ENCODE data around the gene SLC25A39. TPM values are rescaled to one million over a fixed set of nuclear protein-coding genes. Genes with fewer than 3 reads are reported as not detected.
"Not testable (repeated sequence)": the region's sequence is repeated elsewhere in the genome, so short reads cannot be mapped to it uniquely, and the experiment has no call there.

The SLC25A39 gene
- total RNA-seq, 2 donors from 2014 or later = 75.9 to 76.5 TPM

DNA sequence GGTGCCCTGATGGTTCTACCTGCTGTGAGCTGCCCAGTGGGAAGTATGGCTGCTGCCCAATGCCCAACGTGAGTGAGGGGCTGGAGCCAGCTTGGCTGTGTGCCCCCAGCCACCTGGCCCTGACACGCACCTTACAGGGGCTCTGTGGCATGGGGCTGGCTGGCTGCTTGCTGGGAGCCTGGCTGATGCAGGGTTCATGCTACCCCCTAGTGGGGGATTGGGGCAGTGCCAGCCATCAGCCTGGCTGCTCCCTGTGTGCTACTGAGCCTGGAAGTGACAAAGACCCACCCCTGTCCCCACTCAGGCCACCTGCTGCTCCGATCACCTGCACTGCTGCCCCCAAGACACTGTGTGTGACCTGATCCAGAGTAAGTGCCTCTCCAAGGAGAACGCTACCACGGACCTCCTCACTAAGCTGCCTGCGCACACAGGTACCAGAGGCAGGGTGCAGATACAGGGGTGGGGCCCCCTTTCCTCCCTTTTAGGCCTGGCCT is 26.2 kb upstream of the SLC25A39 start:
- no peaks in the 10 kb centered on the region for H3K9me3 ChIP-seq (ENCODE audit: control insufficient read depth, low read length, poor library complexity, severe bottlenecking)
- no peaks in the 10 kb centered on the region for H3K27me3 Mint-ChIP-seq
- no peak overlapping the region for H3K27ac Mint-ChIP-seq
- peak; percentile 74 for ATAC-seq
- no peak overlapping the region for H3K4me3 Mint-ChIP-seq
- H3K36me3 Mint-ChIP-seq (ENCODE audit: low read depth) = peaks cover 2% of the 10 kb centered on the region
- peak; percentile 43 to 67 (median 45) for DNase-seq
- peaks cover 19% of the 10 kb centered on the region for H3K4me1 Mint-ChIP-seq

DNA sequence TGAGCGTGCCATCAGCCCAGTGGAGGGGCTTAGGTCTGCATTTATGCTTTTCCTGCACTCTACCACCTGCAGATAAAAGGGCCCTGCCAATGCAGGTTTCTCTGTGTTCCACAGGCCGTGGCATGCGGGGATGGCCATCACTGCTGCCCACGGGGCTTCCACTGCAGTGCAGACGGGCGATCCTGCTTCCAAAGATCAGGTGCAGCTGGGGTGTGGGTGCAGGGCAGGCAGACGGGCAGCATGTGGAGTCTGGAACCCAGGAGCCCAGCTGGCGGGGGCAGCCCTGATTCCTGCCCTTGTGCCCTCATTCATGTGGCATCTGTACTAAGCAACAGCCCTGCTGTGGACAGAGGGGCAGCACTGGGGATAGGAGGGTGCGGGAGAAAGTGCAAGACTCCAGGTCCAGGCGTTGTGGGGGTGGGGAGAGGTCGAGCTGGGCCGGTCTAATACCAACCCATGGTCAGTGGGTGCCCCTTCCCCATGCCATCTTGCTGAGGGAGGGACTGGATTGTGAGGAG is 25.0 kb upstream of the SLC25A39 start:
- no peak for DNase-seq
- Mint-ChIP-seq H3K4me1 (peaks cover 31% of the 10 kb centered on the region), H3K27me3 (no peaks in the 10 kb centered on the region), H3K4me3 (no peak overlapping the region), H3K36me3 (ENCODE audit: low read depth) (peaks cover 2% of the 10 kb centered on the region), H3K27ac (no peak overlapping the region)
- H3K9me3 ChIP-seq (ENCODE audit: control insufficient read depth, low read length, poor library complexity, severe bottlenecking) = no peaks in the 10 kb centered on the region
- ATAC-seq = no peak

- no peaks in the 10 kb centered on the region for H3K9me3 ChIP-seq (ENCODE audit: control insufficient read depth, low read length, poor library complexity, severe bottlenecking)
- ATAC-seq = no peak
- peaks cover 32% of the 10 kb centered on the region for H3K4me1 Mint-ChIP-seq
- no peak overlapping the region for H3K27ac Mint-ChIP-seq
- no peak overlapping the region for H3K4me3 Mint-ChIP-seq
- DNase-seq = no peak
- H3K27me3 Mint-ChIP-seq = no peaks in the 10 kb centered on the region
- H3K36me3 Mint-ChIP-seq (ENCODE audit: low read depth) = peaks cover 2% of the 10 kb centered on the region
These were observed 24.4 kb upstream of the SLC25A39 start for GRCh38 chr17:44348988-44349364.

DNA sequence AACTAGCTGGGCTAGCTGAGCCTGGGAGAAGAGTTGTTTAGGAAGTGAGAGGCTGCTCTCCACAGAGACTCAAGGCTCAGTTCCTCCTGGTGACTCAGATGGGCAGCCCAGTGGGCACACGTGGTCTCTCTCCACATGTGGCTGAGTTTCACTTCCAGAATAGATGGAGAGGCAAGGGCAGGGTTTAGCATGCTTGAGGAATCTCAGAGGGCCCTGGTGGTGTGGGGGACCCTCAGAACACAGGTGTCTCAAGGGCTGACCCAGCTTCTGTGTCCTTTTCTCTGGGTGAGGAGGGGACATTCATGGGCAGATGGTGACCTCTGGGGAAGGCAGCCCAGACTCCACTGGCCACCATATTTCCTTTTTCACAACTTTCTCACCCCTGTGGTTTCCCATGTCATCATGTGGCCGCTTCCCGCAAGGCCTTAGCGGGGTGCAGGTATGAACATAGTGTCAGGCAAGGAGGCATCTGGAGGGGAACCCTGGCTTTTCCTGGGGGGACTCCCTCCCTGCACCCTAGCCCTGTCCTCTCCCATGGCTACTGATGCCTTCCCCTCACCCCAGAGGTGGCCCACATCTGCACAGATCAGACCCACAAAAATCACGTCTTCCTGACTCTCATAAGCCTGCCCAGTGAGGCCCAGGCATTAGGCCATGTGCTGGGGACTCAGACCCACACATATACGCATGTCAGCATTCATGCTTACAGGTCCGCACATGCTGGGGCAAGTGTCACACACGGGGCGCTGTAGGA is 23.8 kb upstream of the SLC25A39 start:
- H3K4me1 Mint-ChIP-seq = peaks cover 32% of the 10 kb centered on the region
- no peak overlapping the region for H3K4me3 Mint-ChIP-seq
- H3K27ac Mint-ChIP-seq = no peak overlapping the region
- peaks cover 2% of the 10 kb centered on the region for H3K36me3 Mint-ChIP-seq (ENCODE audit: low read depth)
- H3K9me3 ChIP-seq (ENCODE audit: control insufficient read depth, low read length, poor library complexity, severe bottlenecking) = no peaks in the 10 kb centered on the region
- ATAC-seq (peak; percentile 17), DNase-seq (no peak)
- H3K27me3 Mint-ChIP-seq = no peaks in the 10 kb centered on the region

DNA sequence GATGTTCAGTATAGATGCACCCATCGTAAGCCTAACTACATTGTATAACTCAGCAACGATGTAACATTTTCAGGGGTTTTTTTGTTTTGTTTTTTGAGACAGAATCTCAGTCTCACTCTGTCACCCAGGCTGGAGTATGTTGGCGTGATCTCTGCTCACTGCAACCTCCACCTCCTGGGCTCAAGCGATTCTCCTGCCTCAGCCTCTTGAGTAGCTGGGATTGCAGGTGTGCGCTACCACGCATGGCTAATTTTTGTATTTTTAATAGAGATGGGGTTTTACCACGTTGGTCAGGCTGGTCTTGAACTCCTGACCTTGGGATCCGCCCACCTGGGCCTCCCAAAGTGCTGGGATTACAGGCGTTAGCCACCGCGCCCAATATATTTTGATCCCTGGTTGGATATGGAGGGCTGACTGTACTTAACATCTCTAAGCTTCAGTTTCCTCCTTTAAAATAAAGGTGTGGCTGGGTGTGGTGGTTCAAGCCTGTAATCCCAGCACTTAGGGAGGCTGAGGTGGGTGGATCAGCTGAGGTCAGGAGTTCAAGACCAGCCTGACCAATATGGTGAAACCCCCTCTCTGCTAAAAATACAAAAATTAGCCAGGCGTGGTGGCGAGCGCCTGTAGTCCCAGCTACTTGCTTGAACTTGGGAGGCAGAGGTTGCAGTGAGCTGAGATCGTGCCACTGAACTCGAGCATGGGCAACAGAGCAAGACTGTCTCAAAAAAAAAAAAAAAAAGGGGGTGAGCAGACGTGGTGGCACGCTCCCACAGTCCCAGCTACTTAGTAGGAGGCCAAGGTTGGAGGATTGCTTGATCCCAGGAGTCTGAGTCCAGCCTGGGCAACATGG is 22.8 kb upstream of the SLC25A39 start:
- not testable (repeated sequence) for DNase-seq; H3K36me3 Mint-ChIP-seq (ENCODE audit: low read depth); H3K9me3 ChIP-seq (ENCODE audit: control insufficient read depth, low read length, poor library complexity, severe bottlenecking); H3K27me3 Mint-ChIP-seq; H3K4me3 Mint-ChIP-seq; ATAC-seq; H3K27ac Mint-ChIP-seq
- H3K4me1 Mint-ChIP-seq = peaks cover 28% of the 10 kb centered on the region

- peak overlapping the region; percentile 94 for H3K27ac Mint-ChIP-seq
- ATAC-seq (no peak), DNase-seq (no peak)
- H3K36me3 Mint-ChIP-seq (ENCODE audit: low read depth) = no peaks in the 10 kb centered on the region
- no peaks in the 10 kb centered on the region for H3K9me3 ChIP-seq (ENCODE audit: control insufficient read depth, low read length, poor library complexity, severe bottlenecking)
- H3K4me3 Mint-ChIP-seq = peak overlapping the region; percentile 94
- H3K4me1 Mint-ChIP-seq = peaks cover 28% of the 10 kb centered on the region
- peaks cover 2% of the 10 kb centered on the region for H3K27me3 Mint-ChIP-seq
These were observed 21.6 kb upstream of the SLC25A39 start for GRCh38 chr17:44346064-44346844.

GRCh38 chr17:44345454-44346026 is 20.9 kb upstream of the SLC25A39 start:
- peak; percentile 41 for ATAC-seq
- peaks cover 26% of the 10 kb centered on the region for H3K4me1 Mint-ChIP-seq

DNA sequence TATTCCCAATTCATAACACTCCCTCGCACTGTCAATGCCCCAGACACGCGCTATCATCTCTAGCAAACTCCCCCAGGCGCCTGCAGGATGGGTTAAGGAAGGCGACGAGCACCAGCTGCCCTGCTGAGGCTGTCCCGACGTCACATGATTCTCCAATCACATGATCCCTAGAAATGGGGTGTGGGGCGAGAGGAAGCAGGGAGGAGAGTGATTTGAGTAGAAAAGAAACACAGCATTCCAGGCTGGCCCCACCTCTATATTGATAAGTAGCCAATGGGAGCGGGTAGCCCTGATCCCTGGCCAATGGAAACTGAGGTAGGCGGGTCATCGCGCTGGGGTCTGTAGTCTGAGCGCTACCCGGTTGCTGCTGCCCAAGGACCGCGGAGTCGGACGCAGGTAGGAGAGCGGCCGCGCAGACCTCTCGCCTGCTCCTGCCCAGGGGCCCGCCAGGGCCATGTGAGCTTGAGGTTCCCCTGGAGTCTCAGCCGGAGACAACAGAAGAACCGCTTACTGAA is 20.4 kb upstream of the SLC25A39 start, which contains the start of gene GRN:
GRN (plus strand) TSS at position 364 of the 515 bp plus-strand sequence. CDS start 3,863 bp downstream, outside the sequence.
- ATAC-seq = peak; percentile 98

More at GRCh38 chr17:44345454-44346026, 20.9 kb upstream of the SLC25A39 start:
- no peaks in the 10 kb centered on the region for H3K9me3 ChIP-seq (ENCODE audit: control insufficient read depth, low read length, poor library complexity, severe bottlenecking)
- DNase-seq = peak in 1 of 3 donors; percentile 22
- Mint-ChIP-seq H3K4me3 (peak overlapping the region; percentile 94), H3K36me3 (ENCODE audit: low read depth) (no peaks in the 10 kb centered on the region), H3K27ac (peak overlapping the region; percentile 94), H3K27me3 (peaks cover 8% of the 10 kb centered on the region)

DNA sequence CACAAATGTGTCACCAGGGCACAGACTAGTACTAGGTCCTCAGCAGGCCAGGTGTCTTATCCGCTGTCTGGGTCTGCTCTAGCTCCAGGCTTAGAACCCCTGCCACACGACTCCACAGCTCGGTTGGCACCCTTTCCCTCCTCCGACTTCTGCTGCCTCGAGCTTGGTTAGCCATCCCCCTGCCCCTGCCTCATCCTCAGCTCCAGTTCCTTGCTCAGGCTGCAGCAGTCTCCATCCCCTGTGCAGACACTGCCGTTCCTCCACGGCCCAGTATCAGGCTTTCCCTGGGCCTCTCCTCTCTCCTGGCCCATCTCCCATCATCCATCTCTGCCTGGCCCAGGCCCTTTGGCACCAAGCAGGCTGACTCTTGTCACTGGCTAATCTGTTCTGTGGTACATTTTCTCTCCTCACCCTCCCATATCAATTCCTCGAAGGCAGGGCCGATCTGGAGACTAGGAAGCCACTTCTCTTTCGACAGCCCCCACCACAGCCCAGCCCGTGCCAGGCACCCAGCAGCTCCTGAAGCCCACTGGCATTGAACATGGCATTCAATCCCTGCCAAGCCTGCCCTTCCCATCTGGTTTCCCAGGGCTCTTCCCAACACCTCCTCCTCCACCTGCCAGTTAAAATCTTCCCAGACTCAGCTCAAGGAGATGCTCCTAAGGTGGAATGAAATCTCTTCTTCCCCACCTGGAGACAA is 19.0 kb upstream of the SLC25A39 start:
- H3K27me3 Mint-ChIP-seq = peaks cover 8% of the 10 kb centered on the region
- H3K4me3 Mint-ChIP-seq = no peak overlapping the region
- DNase-seq = no peak
- no peaks in the 10 kb centered on the region for H3K36me3 Mint-ChIP-seq (ENCODE audit: low read depth)
- H3K4me1 Mint-ChIP-seq = peaks cover 21% of the 10 kb centered on the region
- peak overlapping the region; percentile 9 for H3K27ac Mint-ChIP-seq
- ATAC-seq = no peak
- no peaks in the 10 kb centered on the region for H3K9me3 ChIP-seq (ENCODE audit: control insufficient read depth, low read length, poor library complexity, severe bottlenecking)

More for the DNA sequence above, 20.4 kb upstream of the SLC25A39 start, which contains the start of gene GRN:
- H3K4me1 Mint-ChIP-seq = peaks cover 26% of the 10 kb centered on the region
- no peaks in the 10 kb centered on the region for H3K36me3 Mint-ChIP-seq (ENCODE audit: low read depth)
- H3K27ac Mint-ChIP-seq = peak within 1 kb of the TSS; percentile 94
- peaks cover 8% of the 10 kb centered on the region for H3K27me3 Mint-ChIP-seq
- H3K9me3 ChIP-seq (ENCODE audit: control insufficient read depth, low read length, poor library complexity, severe bottlenecking) = no peaks in the 10 kb centered on the region
- peak within 1 kb of the TSS; percentile 94 for H3K4me3 Mint-ChIP-seq
- DNase-seq = peak; percentile 67 to 78 (median 72)

DNA sequence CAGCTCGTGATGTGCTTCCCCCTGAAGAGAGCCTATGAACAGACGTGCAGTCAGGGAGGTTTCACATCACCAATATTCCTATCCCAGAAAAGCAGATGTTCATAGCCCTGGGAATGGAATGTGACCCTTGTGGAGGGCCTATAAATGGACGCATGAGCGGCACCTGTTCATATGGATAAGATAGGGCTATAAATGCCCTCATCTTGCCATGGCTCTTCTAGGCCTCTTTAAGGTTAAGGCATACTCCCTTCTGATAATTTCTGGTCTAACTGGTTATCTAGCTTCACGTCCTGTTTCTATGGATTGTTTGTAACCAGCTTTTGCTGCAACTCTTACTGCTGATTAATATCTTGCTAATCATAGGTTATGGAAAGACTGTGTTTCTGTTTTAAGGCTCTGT is 15.9 kb upstream of the SLC25A39 start:
- not testable (repeated sequence) for ATAC-seq; H3K9me3 ChIP-seq (ENCODE audit: control insufficient read depth, low read length, poor library complexity, severe bottlenecking); DNase-seq; H3K27ac Mint-ChIP-seq; H3K36me3 Mint-ChIP-seq (ENCODE audit: low read depth); H3K4me3 Mint-ChIP-seq
- Mint-ChIP-seq H3K4me1 (peaks cover 15% of the 10 kb centered on the region), H3K27me3 (peaks cover 12% of the 10 kb centered on the region)

DNA sequence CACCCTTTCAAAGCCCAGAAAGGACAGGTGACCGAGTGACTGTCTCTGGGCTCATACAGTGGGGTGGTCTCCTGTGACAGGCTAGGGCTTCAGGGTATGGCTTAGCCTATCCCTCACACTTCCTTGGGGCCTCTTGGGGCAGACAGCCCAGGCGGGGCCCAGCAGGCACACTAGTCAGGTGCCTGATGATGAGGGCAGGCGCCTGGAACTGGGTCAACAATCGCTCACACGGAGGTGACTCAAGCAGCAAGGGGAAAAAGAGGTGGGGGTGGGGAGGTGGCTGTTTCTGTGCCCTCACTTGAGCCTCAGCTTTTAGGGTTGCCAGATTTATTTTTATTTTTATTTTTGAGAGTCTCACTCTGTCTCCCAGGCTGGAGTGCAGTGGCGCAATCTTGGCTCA is 14.1 kb upstream of the SLC25A39 start:
- Mint-ChIP-seq H3K4me3 (no peak overlapping the region), H3K4me1 (peaks cover 5% of the 10 kb centered on the region), H3K27ac (peak overlapping the region; percentile 70), H3K27me3 (peaks cover 12% of the 10 kb centered on the region), H3K36me3 (ENCODE audit: low read depth) (no peaks in the 10 kb centered on the region)
- H3K9me3 ChIP-seq (ENCODE audit: control insufficient read depth, low read length, poor library complexity, severe bottlenecking) = no peaks in the 10 kb centered on the region
- peak in 1 of 3 donors; percentile 23 for DNase-seq
- peak; percentile 90 for ATAC-seq

All from T-helper 17 cell (primary cell).